Dedifferentiated amniotic fluid mesenchymal stem cell (primary cell): ENCODE results near the gene ARL6IP4.

ENCODE experiments used
- DNase-seq: peaks from one replicate; pipeline ENCODE4 v3.0.0-alpha.2; 2016; ENCODE audit errors: extremely low spot score

ARL6IP4 gene

DNA sequence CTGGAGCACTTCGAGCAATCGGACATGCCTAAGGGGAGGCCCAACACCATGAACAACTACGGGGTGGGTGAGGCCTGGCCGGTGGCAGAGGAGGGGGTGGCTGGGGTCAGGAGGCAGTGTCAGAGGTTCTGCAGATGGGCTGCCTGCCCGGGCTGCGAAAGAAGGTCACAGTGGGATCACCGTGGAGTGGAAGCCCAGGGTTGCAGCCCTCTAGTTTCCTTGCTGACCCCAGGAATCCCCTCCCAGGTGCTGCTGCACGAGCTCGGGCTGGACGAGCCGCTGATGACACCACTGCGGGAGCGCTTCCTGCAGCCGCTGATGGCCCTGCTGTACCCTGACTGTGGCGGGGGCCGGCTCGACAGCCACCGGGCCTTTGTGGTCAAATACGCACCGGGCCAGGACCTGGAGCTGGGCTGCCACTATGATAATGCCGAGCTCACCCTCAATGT lies 1.9 kb upstream of the ARL6IP4 start:
- DNase-seq = no peak

DNA sequence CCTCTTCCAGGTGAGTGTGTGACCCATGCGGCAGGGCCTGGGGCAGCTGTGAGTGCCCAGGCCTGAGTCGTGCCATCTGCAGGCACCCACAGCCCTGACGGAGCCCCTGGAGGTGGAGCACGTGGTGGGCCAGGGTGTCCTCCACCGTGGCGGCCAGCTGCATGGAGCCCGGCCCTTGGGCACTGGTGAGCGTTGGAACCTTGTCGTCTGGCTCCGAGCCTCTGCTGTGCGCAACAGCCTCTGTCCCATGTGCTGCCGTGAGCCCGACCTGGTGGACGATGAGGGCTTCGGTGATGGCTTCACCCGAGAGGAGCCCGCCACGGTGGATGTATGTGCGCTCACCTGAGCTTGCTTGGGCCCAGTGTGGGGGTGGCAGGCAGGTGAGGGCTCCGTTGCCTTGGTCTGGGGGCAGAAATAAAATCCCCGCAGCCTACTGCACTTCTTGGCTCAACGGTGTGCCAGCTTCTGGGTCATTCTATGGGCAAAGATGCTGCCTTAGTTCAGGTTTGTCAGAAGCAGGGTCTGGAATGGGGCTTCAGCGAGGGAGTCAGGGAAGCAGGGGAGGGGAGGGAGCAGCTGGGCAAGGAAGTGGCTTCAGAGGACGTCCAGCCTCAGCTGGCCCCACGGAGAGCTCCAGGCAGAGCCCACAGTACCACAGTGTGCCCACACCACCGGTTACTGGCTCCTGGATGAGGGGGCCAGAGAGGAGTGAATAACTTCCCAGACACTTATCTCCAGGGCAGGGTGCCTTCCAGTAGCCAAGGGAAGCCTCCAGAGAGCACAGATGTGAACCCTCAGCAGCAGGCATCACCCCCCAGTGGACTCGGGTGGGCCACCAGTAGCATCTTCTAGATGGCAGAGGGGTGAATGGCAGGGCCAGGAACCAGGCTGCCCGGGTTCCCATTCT lies 1.2 kb upstream of the ARL6IP4 start:
- DNase-seq = no peak

DNA sequence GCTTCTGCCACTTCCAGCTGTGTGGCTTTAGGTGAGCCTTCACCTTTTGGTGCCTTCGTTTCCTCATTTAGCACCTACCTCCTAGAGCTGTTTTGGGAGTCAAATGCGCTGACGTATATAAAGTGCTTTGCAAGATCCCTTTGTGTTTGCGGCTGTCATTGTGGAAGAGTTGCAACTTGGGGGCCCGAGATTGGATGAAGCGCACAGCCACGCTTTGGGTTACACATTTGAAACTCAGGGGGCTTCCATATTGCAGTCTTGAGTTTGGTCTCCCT lies 636 bp upstream of the ARL6IP4 start:
- DNase-seq = no peak

DNA sequence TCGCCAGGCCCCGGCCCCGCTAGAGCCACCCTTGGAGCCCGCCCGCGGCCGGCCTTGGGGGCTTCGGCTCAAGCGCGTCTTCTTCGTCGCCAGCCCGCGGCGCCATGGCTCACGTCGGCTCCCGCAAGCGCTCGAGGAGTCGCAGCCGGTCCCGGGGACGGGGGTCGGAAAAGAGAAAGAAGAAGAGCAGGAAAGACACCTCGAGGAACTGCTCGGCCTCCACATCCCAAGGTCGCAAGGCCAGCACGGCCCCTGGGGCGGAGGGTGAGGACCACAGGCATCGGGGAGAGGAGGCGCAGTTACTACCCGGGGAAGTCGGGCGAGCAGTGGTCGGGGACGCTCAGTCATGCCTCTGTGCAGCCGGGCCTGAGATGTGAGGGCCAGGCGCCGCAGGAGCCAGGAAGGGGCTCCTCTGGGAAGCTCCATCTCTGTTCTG lies 573 bp downstream of the ARL6IP4 start:
- no peak for DNase-seq

DNA sequence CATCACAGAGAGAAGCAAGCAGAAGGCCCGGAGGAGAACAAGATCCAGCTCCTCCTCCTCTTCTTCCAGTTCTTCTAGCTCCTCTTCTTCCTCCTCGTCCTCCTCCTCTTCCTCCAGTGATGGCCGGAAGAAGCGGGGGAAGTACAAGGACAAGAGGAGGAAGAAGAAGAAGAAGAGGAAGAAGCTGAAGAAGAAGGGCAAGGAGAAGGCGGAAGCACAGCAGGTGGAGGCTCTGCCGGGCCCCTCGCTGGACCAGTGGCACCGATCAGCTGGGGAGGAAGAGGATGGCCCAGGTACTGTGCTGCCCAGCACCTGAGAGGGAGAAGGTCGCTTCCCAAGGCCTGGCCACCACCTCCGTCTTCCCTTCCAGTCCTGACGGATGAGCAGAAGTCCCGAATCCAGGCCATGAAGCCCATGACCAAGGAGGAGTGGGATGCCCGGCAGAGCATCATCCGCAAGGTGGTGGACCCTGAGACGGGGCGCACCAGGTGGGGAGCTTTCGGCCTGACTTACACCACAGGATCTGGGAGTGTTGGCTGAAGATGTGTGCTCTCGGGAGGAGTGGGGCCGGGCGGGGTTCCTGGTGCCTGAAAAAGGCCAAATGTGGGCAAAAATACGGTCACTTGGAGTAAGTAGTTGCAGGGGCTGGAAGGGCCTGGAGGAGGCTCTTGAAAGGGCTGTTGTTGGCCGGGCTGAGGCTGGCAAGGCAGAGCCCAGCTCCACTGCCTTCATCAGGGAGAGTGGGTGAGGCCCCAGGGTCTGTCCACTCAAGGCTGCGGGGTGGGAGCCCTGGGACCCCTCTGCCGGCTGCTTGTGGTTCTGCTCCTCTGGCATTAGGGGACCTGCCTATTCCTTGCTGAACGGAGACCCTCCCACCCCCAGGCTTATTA lies 1.4 kb downstream of the ARL6IP4 start:
- no peak for DNase-seq

DNA sequence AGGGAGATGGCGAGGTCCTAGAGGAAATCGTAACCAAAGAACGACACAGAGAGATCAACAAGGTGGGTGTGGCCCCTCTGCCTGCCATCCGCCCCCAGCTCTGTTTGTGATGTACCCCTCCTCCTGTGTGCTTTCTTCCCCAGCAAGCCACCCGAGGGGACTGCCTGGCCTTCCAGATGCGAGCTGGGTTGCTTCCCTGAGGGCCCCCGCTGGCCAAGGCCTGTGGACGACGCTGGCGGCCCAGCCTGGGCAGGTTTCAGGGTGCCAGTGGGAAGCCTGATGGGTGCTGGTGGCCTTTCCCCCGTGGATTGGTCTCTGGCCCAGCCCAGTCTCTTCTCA lies 2.0 kb downstream of the ARL6IP4 start:
- no peak for DNase-seq

DNA sequence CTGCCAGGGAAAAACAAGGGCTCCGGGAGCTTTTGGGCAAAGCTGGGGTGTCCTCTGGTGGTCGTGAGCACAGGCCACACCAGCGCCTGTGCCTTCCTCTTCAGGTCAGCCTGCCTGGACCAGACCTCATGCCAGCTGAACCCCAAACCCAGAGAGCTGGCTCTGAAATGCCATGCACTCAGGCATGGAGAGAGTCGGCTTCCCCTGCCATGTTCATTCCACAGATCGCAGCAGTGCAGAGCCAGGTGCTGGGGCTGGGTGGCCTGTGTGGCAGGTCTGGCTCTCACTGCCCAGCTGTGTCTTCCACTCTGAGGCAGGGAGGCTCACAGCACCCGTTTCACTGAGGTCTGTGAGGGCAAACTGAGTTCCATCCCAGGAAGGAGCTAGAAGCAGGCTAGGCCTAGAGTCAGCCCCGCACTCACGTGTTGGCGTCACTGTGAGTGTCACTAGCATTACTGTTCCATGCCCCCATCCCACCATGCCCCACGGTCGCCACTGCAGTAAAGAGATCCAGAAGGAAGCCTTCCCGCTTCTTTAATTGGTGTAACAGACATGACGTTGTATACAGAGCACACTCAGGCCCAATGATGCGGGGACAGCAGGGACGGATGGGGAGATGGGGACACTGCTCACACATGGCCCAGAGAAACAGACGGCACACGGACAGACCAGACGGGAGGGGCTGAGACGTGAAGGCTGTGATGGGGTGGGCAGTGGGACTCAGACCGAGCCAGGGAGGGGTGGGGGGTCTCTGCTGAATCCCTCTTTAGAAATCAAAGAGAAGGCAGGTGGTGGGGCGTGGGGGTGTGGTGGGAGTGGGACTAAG lies 2.7 kb downstream of the ARL6IP4 start:
- no peak for DNase-seq

DNA sequence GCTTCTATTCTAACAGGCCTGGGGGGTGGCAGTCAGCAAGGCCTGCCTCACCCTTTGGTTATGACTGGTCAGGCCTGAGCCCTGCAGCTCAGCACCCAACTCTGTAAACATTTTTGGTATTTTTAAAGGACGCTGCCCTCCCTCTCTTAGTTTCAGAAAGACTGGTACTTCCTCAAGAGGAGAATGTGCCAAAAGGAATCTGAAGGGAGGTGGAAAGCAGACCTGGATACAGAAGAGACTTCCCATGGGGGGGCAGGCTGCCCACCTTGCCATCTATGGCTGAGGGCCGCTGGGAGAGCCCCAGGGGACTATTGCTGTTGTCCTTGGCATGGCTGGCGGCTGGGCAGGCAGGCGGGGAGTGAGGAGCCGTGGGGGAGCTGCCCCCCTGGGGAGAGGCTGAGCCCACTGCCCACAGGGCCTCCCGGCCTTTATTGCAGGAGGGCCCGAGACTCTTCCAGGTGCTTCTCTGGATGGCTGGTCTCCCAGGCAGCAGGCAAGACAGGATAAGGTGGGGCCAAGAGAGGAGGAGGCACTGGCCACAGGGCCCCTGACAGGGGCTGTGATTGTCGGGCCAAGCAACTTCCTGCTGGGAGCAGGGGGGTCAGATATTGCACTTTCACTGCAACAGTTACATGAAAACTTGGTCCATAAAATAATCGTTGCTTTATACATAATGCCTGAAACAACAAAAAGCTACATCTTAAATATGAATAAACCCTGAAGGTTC lies 3.5 kb downstream of the ARL6IP4 start:
- no peak for DNase-seq

DNA sequence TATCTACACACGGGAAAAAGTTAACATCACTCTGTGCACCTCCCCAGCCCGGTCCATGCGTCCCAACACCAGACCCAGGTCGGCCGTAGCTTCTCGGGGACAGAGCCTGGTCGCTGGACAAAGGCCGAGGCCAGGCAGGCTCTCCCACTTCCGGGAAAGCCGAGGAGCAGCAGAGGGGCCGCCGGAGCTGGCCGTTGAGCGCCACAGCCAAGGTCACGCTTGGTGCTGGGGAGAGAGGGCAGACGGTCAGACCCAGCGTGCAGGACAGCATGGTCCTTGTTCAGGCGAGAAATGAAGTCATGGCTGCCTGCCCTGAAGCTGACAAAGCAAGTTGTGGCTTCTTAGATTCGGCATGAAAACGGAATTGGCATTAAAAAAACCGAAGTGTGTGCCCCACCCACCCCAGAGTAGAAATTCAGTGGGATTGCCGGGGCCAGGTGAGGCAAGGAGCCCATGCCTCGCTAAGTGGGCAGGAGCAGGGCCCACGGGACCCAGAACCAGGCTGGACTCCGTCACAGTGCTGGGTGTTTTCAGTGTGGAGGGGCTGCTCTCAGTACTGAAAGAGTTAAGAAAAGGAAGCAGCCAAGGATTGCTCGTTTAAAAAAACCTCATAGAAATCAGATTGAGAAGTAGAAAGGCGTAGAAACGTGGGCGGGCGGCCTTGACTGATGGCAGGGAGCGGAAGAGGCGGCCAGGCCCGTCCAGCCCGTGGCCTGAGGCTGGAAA lies 4.3 kb downstream of the ARL6IP4 start:
- DNase-seq = no peak

DNA sequence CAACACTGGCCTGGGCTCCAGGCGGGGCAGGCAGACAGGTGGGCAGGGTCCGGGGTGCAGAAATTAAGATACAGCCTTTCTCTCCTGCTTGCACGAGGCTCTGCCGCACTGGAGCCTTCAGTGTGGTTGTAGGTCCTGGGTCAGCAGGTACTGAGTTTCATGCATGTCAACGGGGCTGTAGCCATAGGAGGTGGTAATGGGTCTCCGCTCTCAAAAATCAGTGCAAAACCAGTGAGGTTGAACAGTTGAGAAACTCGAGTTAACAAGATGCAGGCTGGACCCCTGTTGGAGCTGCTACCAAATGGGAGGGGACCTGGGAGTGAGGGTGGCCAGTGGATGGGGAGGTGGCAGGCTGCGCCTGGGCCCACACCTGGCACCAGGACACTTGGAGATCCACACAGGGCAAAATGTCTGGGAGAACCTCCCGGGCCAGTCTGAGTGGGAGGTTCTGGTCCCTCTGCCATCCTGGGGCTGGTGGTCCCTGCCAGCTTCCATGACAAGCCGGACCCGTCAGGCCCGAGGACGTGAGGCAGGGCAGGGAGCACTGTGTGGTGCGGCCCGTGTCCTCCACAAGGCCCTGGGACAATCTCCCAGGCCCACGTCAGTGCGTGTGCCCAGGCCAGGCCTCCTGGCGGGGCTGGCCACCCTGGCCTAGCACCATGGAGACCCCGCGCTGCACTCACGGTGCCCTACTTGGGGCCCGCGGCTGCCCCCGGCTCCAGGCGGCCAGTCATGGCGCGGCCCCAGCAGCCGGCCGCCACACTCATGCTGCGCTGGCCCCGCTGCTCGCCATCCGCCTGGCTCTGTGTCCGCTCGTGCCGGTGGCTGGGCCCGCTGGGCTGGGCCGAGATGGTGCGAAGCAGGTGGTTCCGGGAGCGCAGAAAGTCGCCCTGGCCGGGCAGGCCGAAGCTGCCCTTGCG lies 5.1 kb downstream of the ARL6IP4 start:
- no peak for DNase-seq

DNA sequence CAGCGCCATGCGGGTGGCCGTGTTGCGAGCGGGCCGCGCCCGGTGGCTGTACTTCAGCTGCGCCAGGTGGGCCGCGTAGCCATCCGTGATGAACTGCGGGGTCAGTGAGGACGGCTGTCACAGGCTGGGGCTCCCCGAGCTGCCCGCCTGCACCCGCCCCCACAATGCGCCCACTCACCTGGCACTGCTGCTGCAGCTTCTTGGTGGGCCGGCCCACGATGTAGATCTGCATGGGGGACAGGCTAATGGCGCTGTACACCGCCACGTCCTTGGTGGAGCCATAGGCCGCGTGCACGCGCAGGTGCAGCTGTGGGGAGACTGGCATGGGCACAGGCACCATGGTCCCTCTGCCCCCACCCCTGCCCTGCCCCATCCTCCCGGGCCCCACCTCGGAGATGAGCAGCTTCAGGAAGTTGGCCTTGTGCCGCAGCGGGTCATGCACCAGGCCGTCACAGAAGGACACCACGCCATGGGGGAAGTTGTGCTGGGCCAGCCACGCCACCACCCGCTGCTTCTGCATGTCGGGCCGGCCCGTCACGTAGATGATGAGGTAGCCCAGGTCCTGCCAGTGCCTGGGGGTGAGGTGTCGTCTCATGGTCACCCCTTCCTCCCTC lies 5.9 kb downstream of the ARL6IP4 start:
- no peak for DNase-seq

DNA sequence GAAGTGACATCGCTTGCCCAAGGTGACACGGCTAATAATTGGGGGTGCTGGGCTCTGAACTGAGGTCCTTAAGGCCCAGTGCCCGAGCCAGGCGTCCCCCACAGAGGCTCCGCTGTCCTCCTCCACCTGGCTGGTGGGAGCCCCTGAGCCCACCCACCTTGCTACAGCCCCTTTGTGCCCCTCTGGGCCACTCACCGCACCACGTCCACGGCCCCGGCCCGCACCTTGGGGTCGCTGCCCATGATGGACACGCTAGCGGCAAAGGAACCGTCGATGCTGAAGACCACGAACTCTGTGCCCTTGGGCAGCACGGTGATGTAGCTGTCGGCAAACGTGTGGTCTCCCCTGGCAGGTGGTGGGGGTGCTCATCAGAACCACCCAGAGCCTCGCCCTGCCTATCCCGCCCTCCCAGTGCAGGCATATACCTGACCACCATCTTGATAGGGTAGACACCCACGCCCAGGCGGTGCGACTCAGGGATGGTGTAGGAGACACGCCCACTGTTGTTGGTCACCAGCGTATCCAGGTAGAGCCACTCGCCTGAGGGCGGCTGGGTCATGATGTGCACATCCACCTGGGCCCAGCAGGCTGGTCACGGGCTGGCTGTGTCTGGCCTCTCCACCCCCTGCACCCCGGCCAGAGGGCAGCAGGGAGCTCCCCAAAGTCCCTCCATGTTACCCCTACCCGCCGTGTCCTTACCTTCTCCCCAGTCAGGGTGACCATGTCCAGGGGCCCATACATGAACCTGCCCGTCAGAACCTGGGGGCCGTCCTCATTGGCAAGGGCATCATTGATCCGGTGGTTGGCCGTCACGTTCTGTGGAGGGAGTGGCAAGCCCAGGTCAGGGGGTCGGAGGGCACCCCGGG lies 6.8 kb downstream of the ARL6IP4 start:
- DNase-seq = no peak

DNA sequence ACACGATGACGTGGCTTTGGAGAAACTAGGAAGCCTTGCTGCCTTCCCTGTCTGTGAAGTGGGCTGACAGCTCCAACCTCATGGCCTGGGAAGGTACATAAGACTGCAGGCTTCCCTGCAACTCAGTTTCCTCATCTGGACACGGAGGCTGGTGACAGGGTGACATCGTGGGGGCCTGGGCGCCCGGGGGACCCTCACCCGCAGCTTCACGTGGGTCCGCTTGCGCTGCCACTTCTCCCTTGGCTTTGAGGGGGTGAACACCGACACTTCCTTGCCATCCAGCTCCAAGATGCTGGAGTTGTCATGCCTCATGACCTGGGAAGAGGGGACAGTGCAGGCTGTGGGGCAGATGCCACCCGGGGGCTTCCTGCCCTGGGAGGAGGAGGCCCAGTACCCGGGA lies 7.6 kb downstream of the ARL6IP4 start:
- no peak for DNase-seq

DNA sequence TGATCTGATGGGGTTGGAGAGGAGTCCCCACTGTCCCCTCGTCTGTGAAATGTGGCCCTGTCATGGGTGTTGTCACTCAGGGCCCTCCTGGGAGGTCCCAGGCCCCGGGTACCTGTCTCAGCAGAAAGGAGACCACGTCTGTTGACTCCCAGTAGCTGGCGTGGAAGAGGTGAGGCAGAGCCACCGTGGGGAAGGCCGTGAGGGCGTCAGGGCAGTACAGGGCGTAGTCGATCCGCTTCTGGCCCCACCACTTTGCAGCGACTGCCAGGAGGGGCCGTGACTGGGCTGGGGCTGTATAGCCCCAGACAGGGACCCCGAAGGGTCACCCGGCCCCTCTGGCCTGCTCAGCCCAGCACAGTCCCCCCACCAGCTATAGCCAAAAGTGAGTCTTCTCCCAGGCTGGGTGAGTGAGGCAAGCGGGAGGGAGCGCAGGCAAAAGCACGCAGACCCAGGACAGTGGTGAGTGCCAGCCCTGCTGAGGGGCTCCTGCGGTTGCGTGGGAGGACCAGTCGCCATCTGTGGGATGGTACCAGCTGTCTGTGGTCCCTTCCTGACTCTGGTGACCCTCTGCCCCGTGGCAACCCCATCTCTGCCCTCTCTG lies 8.2 kb downstream of the ARL6IP4 start:
- DNase-seq = no peak

DNA sequence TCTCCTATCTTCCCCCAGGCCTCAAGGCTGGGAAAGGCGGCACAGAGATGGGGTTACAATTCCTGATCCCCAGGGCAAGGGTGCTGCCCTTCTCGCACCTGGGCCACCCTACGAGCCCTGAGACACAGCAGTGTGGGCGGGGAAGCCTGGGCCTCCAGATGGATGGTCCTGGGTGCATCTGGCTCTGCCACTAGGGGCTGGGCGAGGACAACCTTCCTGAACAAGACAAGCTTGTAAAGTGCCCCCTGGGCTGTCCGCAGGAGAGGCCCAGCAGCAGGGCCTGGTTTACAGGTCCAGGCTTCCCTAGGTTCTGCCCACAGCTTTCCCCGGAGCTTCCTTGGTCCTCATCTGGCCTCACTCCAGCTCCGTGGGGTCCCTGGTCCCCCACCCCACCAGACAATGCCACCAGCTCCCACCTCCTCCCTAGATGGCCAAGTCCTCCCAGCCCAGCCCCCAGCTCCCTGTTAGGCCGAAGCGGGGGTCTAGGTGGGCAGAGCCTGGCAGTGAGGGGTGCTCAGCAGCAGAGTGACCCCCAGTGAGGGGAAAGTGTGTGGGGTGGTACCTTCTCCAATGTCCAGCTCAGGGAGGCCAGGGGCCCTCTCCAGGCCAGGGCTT lies 8.9 kb downstream of the ARL6IP4 start:
- no peak for DNase-seq

DNA sequence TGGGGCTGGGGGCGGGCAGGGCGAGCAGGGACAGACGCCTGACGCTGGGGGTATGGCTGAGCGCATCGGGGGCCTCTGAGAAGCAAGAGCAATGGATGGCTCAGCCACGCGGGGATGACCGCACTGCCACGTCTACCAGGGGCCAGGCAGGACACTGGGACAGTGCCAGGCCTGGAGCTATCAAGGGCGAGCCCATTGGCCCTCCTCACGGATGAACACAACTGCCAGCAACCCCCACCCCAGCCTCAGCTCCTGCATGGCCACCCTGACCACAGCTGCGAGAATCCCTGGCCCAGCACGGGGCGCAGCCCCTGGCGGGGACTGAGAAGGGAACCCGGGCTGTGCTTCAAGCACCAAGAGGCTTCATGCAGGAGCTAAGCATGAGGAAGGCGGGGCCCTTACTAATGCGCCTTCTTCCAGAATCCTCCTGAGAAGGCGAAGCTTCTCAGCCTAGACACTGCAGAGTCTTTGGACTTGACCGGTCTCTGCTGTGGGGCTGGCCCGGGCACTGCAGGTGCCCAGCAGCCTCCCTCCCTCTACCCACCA lies 9.5 kb downstream of the ARL6IP4 start:
- no peak for DNase-seq

DNA sequence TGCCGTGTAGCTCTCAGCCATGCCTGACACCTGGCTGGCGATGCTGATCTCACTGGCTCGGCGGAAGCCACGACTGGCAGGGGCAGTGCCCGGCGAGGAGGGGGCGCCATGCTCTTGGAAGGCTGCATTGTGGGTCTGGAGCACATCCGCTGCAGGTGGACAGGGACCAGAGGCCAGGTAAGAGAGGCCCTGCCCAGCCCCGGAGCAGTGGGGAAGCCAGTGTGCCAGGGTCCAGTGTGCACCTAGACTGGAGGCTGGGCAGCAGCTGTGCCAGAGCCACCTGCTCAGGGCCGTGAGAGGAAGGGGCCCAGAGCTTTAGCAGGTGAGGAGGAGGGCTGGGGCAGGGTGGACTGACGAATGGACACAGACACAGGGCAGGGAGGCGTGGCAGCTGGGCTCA lies 10.1 kb downstream of the ARL6IP4 start:
- DNase-seq = no peak
